Measurements from ENCODE around the gene CCNB1IP1. TPM values are rescaled to one million over a fixed set of nuclear protein-coding genes. Genes with fewer than 3 reads are reported as not detected.

CCNB1IP1 gene
- total RNA-seq, 2 donors from 2014 or later = 17.1 to 66.9 TPM

DNA sequence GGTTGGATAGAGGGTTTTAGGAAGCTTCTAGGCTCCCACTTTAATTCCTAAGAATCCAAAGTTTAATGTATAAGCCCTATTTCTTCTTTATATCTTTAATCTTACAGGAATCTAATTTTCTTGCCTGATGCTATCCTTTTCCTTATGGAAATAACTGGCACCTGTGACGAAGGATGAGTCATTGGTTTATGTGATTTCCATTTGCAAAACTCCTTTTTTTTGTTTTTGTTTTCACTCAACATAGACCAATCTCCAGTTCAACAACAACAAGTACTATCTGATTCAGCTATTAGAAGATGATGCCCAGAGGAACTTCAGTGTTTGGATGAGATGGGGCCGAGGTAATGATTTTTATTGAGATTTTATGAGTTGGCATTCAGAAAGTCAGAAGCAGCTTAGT lies 17.2 kb upstream of the CCNB1IP1 start:
- no peaks in the 10 kb centered on the region for H3K4me1 ChIP-seq
- WGBS, 2 donors = 85 to 97% methylated on average over 2 of the region's 2 CpGs

GRCh38 chr14:20347747-20348146 lies 14.7 kb upstream of the CCNB1IP1 start:
- intact Hi-C loops (cut with DNase I) = no loop called here
- H3K27me3 ChIP-seq = no peaks in the 10 kb centered on the region

More for the DNA sequence above, 17.2 kb upstream of the CCNB1IP1 start:
- TF ChIP-seq POLR2A (IDR thresholded peaks at IDR 0.05) = no peak
- TF ChIP-seq, protein P1, sequence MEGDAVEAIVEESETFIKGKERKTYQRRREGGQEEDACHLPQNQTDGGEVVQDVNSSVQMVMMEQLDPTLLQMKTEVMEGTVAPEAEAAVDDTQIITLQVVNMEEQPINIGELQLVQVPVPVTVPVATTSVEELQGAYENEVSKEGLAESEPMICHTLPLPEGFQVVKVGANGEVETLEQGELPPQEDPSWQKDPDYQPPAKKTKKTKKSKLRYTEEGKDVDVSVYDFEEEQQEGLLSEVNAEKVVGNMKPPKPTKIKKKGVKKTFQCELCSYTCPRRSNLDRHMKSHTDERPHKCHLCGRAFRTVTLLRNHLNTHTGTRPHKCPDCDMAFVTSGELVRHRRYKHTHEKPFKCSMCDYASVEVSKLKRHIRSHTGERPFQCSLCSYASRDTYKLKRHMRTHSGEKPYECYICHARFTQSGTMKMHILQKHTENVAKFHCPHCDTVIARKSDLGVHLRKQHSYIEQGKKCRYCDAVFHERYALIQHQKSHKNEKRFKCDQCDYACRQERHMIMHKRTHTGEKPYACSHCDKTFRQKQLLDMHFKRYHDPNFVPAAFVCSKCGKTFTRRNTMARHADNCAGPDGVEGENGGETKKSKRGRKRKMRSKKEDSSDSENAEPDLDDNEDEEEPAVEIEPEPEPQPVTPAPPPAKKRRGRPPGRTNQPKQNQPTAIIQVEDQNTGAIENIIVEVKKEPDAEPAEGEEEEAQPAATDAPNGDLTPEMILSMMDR (IDR thresholded peaks at IDR 0.05) = no peak
- peaks cover 0 to 18% of the 10 kb centered on the region in 2 donors for H3K36me3 ChIP-seq (replicated peaks in 1 of 2; ENCODE audit: insufficient read depth in 1 of 2, low read depth in 2 of 2)
- H3K27me3 ChIP-seq = no peaks in the 10 kb centered on the region
- intact Hi-C loops (cut with DNase I) = no loop called here
- no peak for ATAC-seq
- H3K4me3 ChIP-seq = no peak overlapping the region
- no peaks in the 10 kb centered on the region for H3K9me3 ChIP-seq
- DNase-seq = no peak
- H3K27ac ChIP-seq = no peak overlapping the region

GRCh38 chr14:20346713-20347112 lies 13.6 kb upstream of the CCNB1IP1 start:
- H3K36me3 ChIP-seq (replicated peaks in 1 of 2; ENCODE audit: insufficient read depth in 1 of 2, low read depth in 2 of 2) = peaks cover 0 to 5% of the 10 kb centered on the region in 2 donors

More at GRCh38 chr14:20347747-20348146, 14.7 kb upstream of the CCNB1IP1 start:
- no peak for TF ChIP-seq POLR2A (IDR thresholded peaks at IDR 0.05)
- TF ChIP-seq, protein P1 (IDR thresholded peaks at IDR 0.05) = no peak
- no peak overlapping the region for H3K27ac ChIP-seq
- peaks cover 11% of the 10 kb centered on the region for H3K4me1 ChIP-seq
- WGBS, 2 donors = 92 to 95% methylated on average over 3 of the region's 3 CpGs
- no peak overlapping the region for H3K4me3 ChIP-seq
- DNase-seq (no peak), ATAC-seq (no peak)
- H3K9me3 ChIP-seq = no peaks in the 10 kb centered on the region
- peaks cover 0 to 7% of the 10 kb centered on the region in 2 donors for H3K36me3 ChIP-seq (replicated peaks in 1 of 2; ENCODE audit: insufficient read depth in 1 of 2, low read depth in 2 of 2)

DNA sequence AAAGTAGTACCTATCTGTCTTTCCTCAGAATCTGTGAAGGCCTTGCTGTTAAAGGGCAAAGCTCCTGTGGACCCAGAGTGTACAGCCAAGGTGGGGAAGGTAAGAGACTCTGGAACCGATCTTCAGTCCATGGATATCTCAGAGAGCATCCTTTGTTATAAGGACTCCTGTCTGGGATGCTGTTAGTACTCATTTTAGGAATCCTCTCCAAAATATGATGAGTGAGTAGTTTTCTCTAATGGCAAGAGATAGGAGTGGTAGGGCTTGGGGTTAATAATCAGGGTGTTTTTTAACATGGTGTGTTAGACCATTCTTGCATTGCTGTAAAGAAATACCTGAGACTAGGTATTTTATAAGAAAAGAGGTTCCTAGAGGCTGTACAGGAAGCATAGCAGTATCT lies 12.3 kb upstream of the CCNB1IP1 start:
- WGBS, 2 donors = 75 to 92% methylated on average over 1 of the region's 1 CpG
- Histone ChIP-seq H3K4me3 (no peak overlapping the region), H3K9me3 (no peaks in the 10 kb centered on the region), H3K36me3 (replicated peaks in 1 of 2; ENCODE audit: insufficient read depth in 1 of 2, low read depth in 2 of 2) (peaks cover 0 to 4% of the 10 kb centered on the region in 2 donors), H3K27ac (no peak overlapping the region), H3K27me3 (no peaks in the 10 kb centered on the region), H3K4me1 (peaks cover 11% of the 10 kb centered on the region)
- DNase-seq = no peak
- no peak for ATAC-seq
- intact Hi-C loops (cut with DNase I) = no loop called here
- no peak for TF ChIP-seq POLR2A (IDR thresholded peaks at IDR 0.05)
- TF ChIP-seq, protein P1 (IDR thresholded peaks at IDR 0.05) = no peak

More at GRCh38 chr14:20346713-20347112, 13.6 kb upstream of the CCNB1IP1 start:
- TF ChIP-seq, protein P1 (IDR thresholded peaks at IDR 0.05) = no peak
- no peak overlapping the region for H3K4me3 ChIP-seq
- no peak overlapping the region for H3K27ac ChIP-seq
- DNase-seq (no peak), ATAC-seq (no peak)
- H3K9me3 ChIP-seq = no peaks in the 10 kb centered on the region
- 100% methylated on average over 1 of the region's 1 CpG for WGBS, 2 donors
- peaks cover 11% of the 10 kb centered on the region for H3K4me1 ChIP-seq
- no peaks in the 10 kb centered on the region for H3K27me3 ChIP-seq
- intact Hi-C loops (cut with DNase I) = no loop called here

GRCh38 chr14:20343862-20344220 lies 10.8 kb upstream of the CCNB1IP1 start:
- H3K36me3 ChIP-seq (replicated peaks in 1 of 2; ENCODE audit: insufficient read depth in 1 of 2, low read depth in 2 of 2) = peaks cover 0 to 2% of the 10 kb centered on the region in 2 donors
- DNase-seq = no peak
- intact Hi-C loops (cut with DNase I) = no loop called here
- H3K27me3 ChIP-seq = no peaks in the 10 kb centered on the region
- no peaks in the 10 kb centered on the region for H3K9me3 ChIP-seq
- no peak for ATAC-seq
- peaks cover 11% of the 10 kb centered on the region for H3K4me1 ChIP-seq
- peak overlapping the region; percentile 59 to 79 for H3K4me3 ChIP-seq
- peak overlapping the region; percentile 85 to 91 (median 89) for H3K27ac ChIP-seq
- WGBS, 2 donors = 0 to 2% methylated on average over 3 of the region's 3 CpGs
- TF ChIP-seq, protein P1 (IDR thresholded peaks at IDR 0.05) = no peak
- no peak for TF ChIP-seq POLR2A (IDR thresholded peaks at IDR 0.05)
